ENCODE results near the gene SMIM43. TPM values are rescaled to one million over a fixed set of nuclear protein-coding genes. Genes with fewer than 3 reads are reported as not detected.

The SMIM43 gene
- total and polyA plus RNA-seq, 9 of the 15 experiments (the other 6 are each of a cell fraction or from before 2014, with no cell fraction given), result not detected

DNA sequence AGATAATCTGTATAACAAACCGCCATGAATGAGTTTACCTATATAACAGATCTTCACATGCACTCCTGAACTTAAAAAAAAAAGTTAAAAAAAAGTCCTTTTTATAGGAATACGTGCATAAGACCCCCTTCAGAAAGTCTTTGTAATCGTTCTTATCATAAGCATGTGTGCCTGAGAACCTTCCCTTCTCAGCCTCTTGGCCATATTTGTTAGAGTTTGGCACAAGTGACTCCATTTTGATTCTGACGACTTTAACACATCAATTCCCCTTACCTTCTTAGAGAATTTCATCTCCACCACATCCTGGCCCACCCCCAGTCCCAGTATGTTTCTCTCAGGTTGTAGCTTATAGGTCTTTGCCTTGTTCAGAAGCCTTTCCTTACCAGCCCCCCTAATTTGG lies 52.2 kb downstream of the SMIM43 start:
- no peak overlapping the region for H3K4me2 ChIP-seq (ENCODE audit: insufficient read depth, low read length)
- BruUV-seq (replicated peaks), result no TSS peak
- TF ChIP-seq GTF2A2 (tag; IDR thresholded peaks at IDR 0.05) (0 out of 2 replicates have a peak, but pooled peaks have one; percentile 51), KLF13 (tag; IDR thresholded peaks at IDR 0.05; ENCODE audit: borderline replicate concordance, low read depth) (peak; percentile 29; the same call in 1 of the 2 replicates), RBM25 (IDR thresholded peaks at IDR 0.05; ENCODE audit: low read depth, low read length, severe bottlenecking) (no peak), DDX20 (tag; IDR thresholded peaks at IDR 0.05; ENCODE audit: low read depth) (0 out of 2 replicates have a peak, but pooled peaks have one; percentile 37), ZNF583 (CRISPR knock-in tag; IDR thresholded peaks at IDR 0.05) (peak; percentile 73; the same call in 1 of the 2 replicates), XRCC4 (IDR thresholded peaks at IDR 0.05; ENCODE audit: extremely low read depth, insufficient read depth, insufficient read length) (no peak), ZNF354B (CRISPR knock-in tag; IDR thresholded peaks at IDR 0.05) (peak; percentile 47; the same call in 1 of the 2 replicates), PTRF (tag; IDR thresholded peaks at IDR 0.05) (peak; percentile 57; the same call in 1 of the 2 replicates), PTTG1 (tag; IDR thresholded peaks at IDR 0.05; ENCODE audit: low read depth) (peak; percentile 74; the same call in 1 of the 2 replicates), NFRKB (IDR thresholded peaks at IDR 0.05; ENCODE audit: low read depth) (no peak), ZNF79 (CRISPR knock-in tag; IDR thresholded peaks at IDR 0.05; ENCODE audit: low read depth) (no peak), ZNF695 (CRISPR knock-in tag; IDR thresholded peaks at IDR 0.05) (no peak), MTF1 (CRISPR knock-in tag; IDR thresholded peaks at IDR 0.05; ENCODE audit: borderline replicate concordance) (no peak), NCOA4 (IDR thresholded peaks at IDR 0.05; ENCODE audit: partially characterized antibody) (no peak), NR4A1 (CRISPR knock-in tag; IDR thresholded peaks at IDR 0.05) (no peak), NR4A1 (tag; IDR thresholded peaks at IDR 0.05) (peak; percentile 88)
- TF ChIP-seq, protein P1, sequence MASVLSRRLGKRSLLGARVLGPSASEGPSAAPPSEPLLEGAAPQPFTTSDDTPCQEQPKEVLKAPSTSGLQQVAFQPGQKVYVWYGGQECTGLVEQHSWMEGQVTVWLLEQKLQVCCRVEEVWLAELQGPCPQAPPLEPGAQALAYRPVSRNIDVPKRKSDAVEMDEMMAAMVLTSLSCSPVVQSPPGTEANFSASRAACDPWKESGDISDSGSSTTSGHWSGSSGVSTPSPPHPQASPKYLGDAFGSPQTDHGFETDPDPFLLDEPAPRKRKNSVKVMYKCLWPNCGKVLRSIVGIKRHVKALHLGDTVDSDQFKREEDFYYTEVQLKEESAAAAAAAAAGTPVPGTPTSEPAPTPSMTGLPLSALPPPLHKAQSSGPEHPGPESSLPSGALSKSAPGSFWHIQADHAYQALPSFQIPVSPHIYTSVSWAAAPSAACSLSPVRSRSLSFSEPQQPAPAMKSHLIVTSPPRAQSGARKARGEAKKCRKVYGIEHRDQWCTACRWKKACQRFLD (CRISPR knock-in tag; IDR thresholded peaks at IDR 0.05), result 0 out of 2 replicates have a peak, but pooled peaks have one; percentile 22
- TF ChIP-seq, protein P2, sequence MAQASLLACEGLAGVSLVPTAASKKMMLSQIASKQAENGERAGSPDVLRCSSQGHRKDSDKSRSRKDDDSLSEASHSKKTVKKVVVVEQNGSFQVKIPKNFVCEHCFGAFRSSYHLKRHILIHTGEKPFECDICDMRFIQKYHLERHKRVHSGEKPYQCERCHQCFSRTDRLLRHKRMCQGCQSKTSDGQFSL (CRISPR knock-in tag; IDR thresholded peaks at IDR 0.05), result no peak
- TF ChIP-seq, protein P2 (tag; IDR thresholded peaks at IDR 0.05), result peak in 1 of 2 experiments; percentile 73; a peak in 1 of 4 replicates
- TF ChIP-seq, protein P3, sequence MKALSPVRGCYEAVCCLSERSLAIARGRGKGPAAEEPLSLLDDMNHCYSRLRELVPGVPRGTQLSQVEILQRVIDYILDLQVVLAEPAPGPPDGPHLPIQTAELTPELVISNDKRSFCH (CRISPR knock-in tag; IDR thresholded peaks at IDR 0.05), result no peak
- TF ChIP-seq, protein P3 (tag; IDR thresholded peaks at IDR 0.05), result peak; percentile 63; the same call in 1 of the 2 replicates

More for the DNA sequence above, 52.2 kb downstream of the SMIM43 start:
- no peak overlapping the region for H3K27ac ChIP-seq (ENCODE audit: extremely low read depth, low read depth, low read length)
- no peaks in the 10 kb centered on the region for H4K20me1 ChIP-seq (replicated peaks; ENCODE audit: control insufficient read depth, insufficient read depth, low read length)
- H3K27me3 ChIP-seq (ENCODE audit: control insufficient read depth in 2 of 2, insufficient read depth in 2 of 2, low read length in 2 of 2), result no peaks in the 10 kb centered on the region; a peak in 2 of 5 replicates
- intact Hi-C loops (cut with micrococcal nuclease), result no loop called here
- H3K9me3 ChIP-seq (replicated peaks; ENCODE audit: control insufficient read depth, insufficient read depth, low read depth, low read length), result no peaks in the 10 kb centered on the region
- FAIRE-seq (no peak), ATAC-seq (no peak), DNase-seq (ENCODE audit: extremely low read depth in 1 of 4, low spot score in 3 of 4) (no peak)
- ChIA-PET POLR2A (no interaction called here), CTCF (ENCODE audit: low intra/inter-chr PET ratio) (no interaction called here)
- peak overlapping the region; percentile 41; the same call in 1 of the 2 replicates for H2AFZ ChIP-seq (ENCODE audit: low read depth, low read length)
- H3K9ac ChIP-seq (ENCODE audit: insufficient read depth in 1 of 2, low read depth in 2 of 2, low read length in 2 of 2), result no peak overlapping the region
- no peaks in the 10 kb centered on the region for H3K79me2 ChIP-seq (ENCODE audit: control insufficient read depth, insufficient read depth, low read length)
- no peak overlapping the region for H3K4me3 ChIP-seq
- H3K9me1 ChIP-seq (ENCODE audit: control insufficient read depth, insufficient read depth, low read length), result no peaks in the 10 kb centered on the region
- in situ Hi-C loops (cut with MboI), result no loop called here
- H3K4me1 ChIP-seq (replicated peaks in 1 of 2; ENCODE audit: control insufficient read depth in 2 of 2, insufficient read depth in 2 of 2, low read length in 2 of 2), result peaks cover 5% of the 10 kb centered on the region in 2 experiments; a peak in 4 of 5 replicates
- WGBS (ENCODE audit: insufficient coverage, low coverage, missing lambda C conversion rate), result 28% methylated on average over 4 of the region's 4 CpGs
- H3K36me3 ChIP-seq (ENCODE audit: control insufficient read depth, insufficient read depth, low read length), result no peaks in the 10 kb centered on the region
